ENCODE data around the gene CGAS. TPM values are rescaled to one million over a fixed set of nuclear protein-coding genes. Genes with fewer than 3 reads are reported as not detected.
A peak's percentile ranks its signal among the peaks of the same experiment; 100 is the strongest.

Gene CGAS
- total and polyA plus RNA-seq, 2 of the 13 experiments (the other 11 are each of a cell fraction or from before 2014, with no cell fraction given): 0.03 to 0.07 TPM

- TF ChIP-seq NR2F6 (IDR thresholded peaks at IDR 0.05): no peak
- TF ChIP-seq NR2F6 (CRISPR knock-in tag; IDR thresholded peaks at IDR 0.05): no peak
- TF ChIP-seq ZNF276 (CRISPR knock-in tag; IDR thresholded peaks at IDR 0.05; ENCODE audit: low read depth): 0 out of 2 replicates have a peak, but pooled peaks have one; percentile 46
- peak; percentile 72; the same call in 1 of the 2 replicates for TF ChIP-seq TBX2 (CRISPR knock-in tag; IDR thresholded peaks at IDR 0.05; ENCODE audit: borderline replicate concordance)
- TF ChIP-seq ZNF788 (CRISPR knock-in tag; IDR thresholded peaks at IDR 0.05; ENCODE audit: borderline replicate concordance): 0 out of 2 replicates have a peak, but pooled peaks have one; percentile 59
- TF ChIP-seq PHF20 (CRISPR knock-in tag; IDR thresholded peaks at IDR 0.05): peak; percentile 80
- TF ChIP-seq ZSCAN31 (CRISPR knock-in tag; IDR thresholded peaks at IDR 0.05; ENCODE audit: low read depth): peak; percentile 72; the same call in 1 of the 2 replicates
- TF ChIP-seq ZNF326 (CRISPR knock-in tag; IDR thresholded peaks at IDR 0.05; ENCODE audit: borderline replicate concordance): no peak
- no peak for TF ChIP-seq IRF1 (CRISPR knock-in tag; IDR thresholded peaks at IDR 0.05; ENCODE audit: low read depth)
- no peak for TF ChIP-seq TBX3 (IDR thresholded peaks at IDR 0.05; ENCODE audit: borderline replicate concordance)
- TF ChIP-seq ZNF24 (IDR thresholded peaks at IDR 0.05): no peak
- TF ChIP-seq NFE2 (CRISPR knock-in tag; IDR thresholded peaks at IDR 0.05): no peak
- no peak for TF ChIP-seq ZBTB49 (CRISPR knock-in tag; IDR thresholded peaks at IDR 0.05; ENCODE audit: borderline replicate concordance)
- TF ChIP-seq STAG1 (CRISPR knock-in tag; IDR thresholded peaks at IDR 0.05): no peak; the same call in 1 of the 2 replicates
- no peak for TF ChIP-seq ZNF446 (CRISPR knock-in tag; IDR thresholded peaks at IDR 0.05)
- TF ChIP-seq KDM6A (CRISPR knock-in tag; IDR thresholded peaks at IDR 0.05; ENCODE audit: low read depth): no peak
- no peak for TF ChIP-seq ZNF281 (CRISPR knock-in tag; IDR thresholded peaks at IDR 0.05; ENCODE audit: borderline replicate concordance)
- TF ChIP-seq ZNF274 (CRISPR knock-in tag; IDR thresholded peaks at IDR 0.05): peak; percentile 72
- no peak for TF ChIP-seq DZIP1 (CRISPR knock-in tag; IDR thresholded peaks at IDR 0.05)
Observed at GRCh38 chr6:73461537-73462350, 9.6 kb upstream of the CGAS start, which contains the start of gene MTO1 (continued).
